Activated naive CD8-positive, alpha-beta T cell treated with anti-CD3 and anti-CD28 coated beads, Interleukin-2, amount 10 ng/mL, durations not matched to agents 7 days and 5 days (primary cell): ENCODE results near the gene SRC. TPM values are rescaled to one million over a fixed set of nuclear protein-coding genes. Genes with fewer than 3 reads are reported as not detected.

Experiments used
- ATAC-seq: fragments of 150-1000 bp; cut with Tn5 transposase; one replicate; pipeline ENCODE4 v1.10.0; 2021; ENCODE audit warnings: low read depth, moderate library complexity
- POLR2A ChIA-PET: fragments of 350-600 bp; sonication (Branson Sonifier 250); formaldehyde crosslinking; loops from one replicate; lab custom pipeline; 2021; ENCODE audit warnings: antibody characterized with exemption; lab: Charles Lee
- DNase-seq: peaks from one replicate; pipeline ENCODE4 v3.0.0; 2021
- H3K27ac Mint-ChIP-seq: one replicate; pipeline ENCODE4 v1.8.0; 2022; ENCODE audit warnings: mild to moderate bottlenecking, mixed read lengths
- H3K27me3 Mint-ChIP-seq: one replicate; pipeline ENCODE4 v1.8.0; 2022; ENCODE audit warnings: mild to moderate bottlenecking, moderate library complexity, mixed read lengths
- H3K36me3 Mint-ChIP-seq: one replicate; pipeline ENCODE4 v1.8.0; 2021; ENCODE audit warnings: mild to moderate bottlenecking, mixed read lengths
- H3K4me1 Mint-ChIP-seq: one replicate; pipeline ENCODE4 v1.8.0; 2021; ENCODE audit warnings: mixed read lengths
- H3K4me3 Mint-ChIP-seq: one replicate; pipeline ENCODE4 v1.8.0; 2022; ENCODE audit warnings: mild to moderate bottlenecking, moderate library complexity, mixed read lengths
- H3K9me3 Mint-ChIP-seq: one replicate; pipeline ENCODE4 v1.8.0; 2021; ENCODE audit warnings: mixed read lengths
- total RNA-seq, 2 experiments: library from RNA; stranded (reverse); gene quantifications; one replicate each; pipeline ENCODE4 v1.2.3, GENCODE V29; 2021

Gene SRC
- total RNA-seq, 2 experiments from 2014 or later = 4.5 to 5.6 TPM

DNA sequence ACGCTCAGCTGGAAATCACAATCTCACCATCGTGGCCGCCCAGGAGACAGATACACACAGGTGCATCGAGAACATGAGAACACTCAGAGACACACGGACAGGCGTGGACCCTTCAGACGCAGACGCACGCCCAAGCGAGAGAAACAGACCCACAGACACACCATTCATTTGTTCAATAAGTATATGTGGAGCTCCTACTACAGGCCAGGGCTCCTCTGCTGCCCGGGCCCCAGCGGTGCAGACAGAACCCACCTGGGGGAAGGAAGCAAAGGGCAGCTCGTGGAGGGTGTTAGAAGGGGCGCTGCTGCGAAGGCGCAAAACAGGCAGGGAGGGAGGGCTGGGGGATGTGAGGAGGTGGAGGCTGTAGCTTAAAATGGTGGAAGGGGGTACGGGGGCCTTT, 39.2 kb downstream of the SRC start:
- POLR2A ChIA-PET = interaction anchor here (1.1 kb wide), 1 partner anchor 96 kb away, joined by 4 read pairs; the partner anchor contains the start of gene MANBAL
- ATAC-seq (no peak), DNase-seq (no peak)
- H3K36me3 Mint-ChIP-seq = no peaks in the 10 kb centered on the region
- peak overlapping the region; percentile 83 for H3K27ac Mint-ChIP-seq
- peaks cover 4% of the 10 kb centered on the region for H3K27me3 Mint-ChIP-seq
- H3K4me1 Mint-ChIP-seq = peaks cover 4% of the 10 kb centered on the region
- no peaks in the 10 kb centered on the region for H3K9me3 Mint-ChIP-seq
- peak overlapping the region; percentile 85 for H3K4me3 Mint-ChIP-seq

DNA sequence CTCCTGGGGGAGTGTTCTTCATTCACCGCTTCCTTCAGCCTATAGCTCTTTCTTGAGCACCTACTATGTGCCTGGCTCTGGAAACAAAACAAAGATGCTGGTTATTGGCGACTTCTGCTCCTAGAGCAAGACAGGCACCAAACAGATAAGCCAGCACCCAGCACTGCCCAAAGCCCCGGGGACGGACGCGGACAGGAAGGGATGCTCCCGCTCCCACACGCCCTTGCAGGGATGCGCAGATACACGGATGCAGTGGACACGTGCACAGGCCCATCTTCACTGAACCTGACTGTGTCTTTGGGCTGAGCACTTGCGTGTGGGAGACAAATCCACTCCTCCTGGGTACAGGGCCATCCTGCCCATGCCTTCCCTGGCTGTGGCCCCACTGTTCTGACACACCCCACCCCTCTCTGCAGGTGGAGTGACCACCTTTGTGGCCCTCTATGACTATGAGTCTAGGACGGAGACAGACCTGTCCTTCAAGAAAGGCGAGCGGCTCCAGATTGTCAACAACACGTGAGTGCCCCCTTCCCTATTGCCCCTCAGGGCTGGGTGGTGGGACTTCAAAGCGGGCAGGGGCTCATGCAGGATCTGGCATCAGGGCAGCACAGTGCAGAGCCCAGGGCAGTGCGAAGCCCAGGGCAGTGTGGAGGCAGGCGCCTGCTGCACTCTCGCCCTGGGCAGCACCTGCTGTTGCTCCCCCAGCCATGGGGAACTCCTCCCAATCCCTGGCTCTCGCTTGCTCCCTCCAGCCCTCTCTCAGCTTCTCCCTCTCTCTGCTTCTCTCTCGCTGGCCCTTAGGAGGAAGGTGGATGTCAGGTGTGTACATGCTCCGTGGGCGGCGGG, 39.9 kb downstream of the SRC start:
- DNase-seq (no peak), ATAC-seq (no peak)
- no peak overlapping the region for H3K4me3 Mint-ChIP-seq
- H3K9me3 Mint-ChIP-seq = no peaks in the 10 kb centered on the region
- H3K4me1 Mint-ChIP-seq = peaks cover 4% of the 10 kb centered on the region
- POLR2A ChIA-PET = no interaction called here
- H3K27me3 Mint-ChIP-seq = peaks cover 4% of the 10 kb centered on the region
- H3K36me3 Mint-ChIP-seq = no peaks in the 10 kb centered on the region
- no peak overlapping the region for H3K27ac Mint-ChIP-seq

DNA sequence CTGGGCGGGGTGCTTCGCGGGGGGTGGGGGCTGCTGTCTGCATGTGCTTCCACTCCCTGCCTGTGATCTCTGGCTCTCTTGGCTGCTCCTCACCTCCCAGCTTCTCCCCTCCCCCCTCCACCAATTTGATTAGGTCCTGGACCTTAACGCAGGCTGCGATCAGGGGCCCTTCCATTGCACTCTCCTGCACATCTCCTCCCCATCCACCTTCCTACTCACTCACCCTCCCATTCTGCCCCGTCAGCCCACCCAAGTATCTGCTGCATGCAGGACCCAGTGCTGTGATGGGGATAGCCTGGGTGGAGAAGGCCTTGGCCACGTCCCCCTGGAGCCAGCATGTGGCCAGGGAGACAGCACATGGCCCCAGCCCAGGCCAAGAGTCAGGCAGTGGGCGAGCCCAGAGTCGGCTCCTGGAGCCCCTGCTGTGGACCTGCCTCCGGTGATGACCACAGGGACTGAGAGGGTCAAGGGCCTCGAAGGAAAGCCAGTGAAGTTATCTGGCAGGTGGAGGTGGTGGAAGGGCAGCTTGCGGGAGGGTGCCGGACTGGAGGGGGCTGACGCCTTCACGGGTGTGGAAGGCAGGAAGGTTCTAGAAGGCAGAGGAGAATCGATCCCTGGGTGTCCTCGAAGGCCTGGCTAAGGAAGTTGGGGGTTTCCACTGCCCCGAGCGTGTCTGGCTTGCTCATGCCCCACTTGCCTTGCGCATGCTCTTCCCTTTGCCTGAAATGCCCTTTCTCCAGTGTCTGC, 40.7 kb downstream of the SRC start:
- Mint-ChIP-seq H3K27me3 (peaks cover 4% of the 10 kb centered on the region), H3K36me3 (no peaks in the 10 kb centered on the region), H3K9me3 (no peaks in the 10 kb centered on the region), H3K4me3 (no peak overlapping the region), H3K27ac (no peak overlapping the region), H3K4me1 (peaks cover 4% of the 10 kb centered on the region)
- ATAC-seq = no peak
- no peak for DNase-seq
- POLR2A ChIA-PET = no interaction called here

DNA sequence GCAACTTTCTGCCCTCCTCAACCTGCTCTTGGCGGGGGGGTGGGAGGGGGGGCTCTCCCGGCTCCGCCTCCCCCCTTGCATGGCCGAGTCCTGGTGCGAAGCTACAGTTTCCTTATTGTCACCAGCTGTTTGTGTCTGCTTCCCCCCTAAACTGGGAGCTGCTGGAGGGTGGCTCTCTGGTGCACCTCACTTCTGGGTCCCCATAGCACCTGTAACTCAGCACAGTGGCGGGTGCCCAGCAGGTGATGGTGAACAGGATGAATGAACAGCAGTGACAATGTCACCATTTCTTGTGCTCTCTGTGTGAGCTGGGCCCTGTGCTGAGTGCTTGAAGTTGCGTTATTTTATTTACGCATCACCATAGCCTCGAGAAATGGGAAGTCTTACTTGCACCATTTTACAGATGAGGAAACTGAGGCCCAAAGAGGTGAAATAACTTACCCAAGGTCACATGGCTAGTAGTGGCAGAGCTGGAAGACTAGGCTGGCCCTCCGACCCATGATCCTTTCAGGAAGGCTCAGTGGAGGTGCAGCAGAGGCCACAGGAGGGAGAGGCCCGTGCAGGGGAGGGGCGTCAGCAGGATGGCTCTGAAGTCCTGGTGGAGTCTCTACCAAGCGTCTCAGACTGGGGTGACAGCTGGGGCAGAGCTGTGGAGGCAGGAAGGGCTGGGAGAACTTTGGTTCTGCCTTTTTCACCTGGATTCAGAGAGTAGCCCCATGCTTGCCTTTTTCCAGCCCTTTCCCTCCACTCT, 41.8 kb downstream of the SRC start:
- DNase-seq = no peak
- ATAC-seq = no peak
- no peaks in the 10 kb centered on the region for H3K9me3 Mint-ChIP-seq
- H3K27me3 Mint-ChIP-seq = peaks cover 4% of the 10 kb centered on the region
- no peak overlapping the region for H3K27ac Mint-ChIP-seq
- POLR2A ChIA-PET = interaction anchor here (0.7 kb wide), 1 partner anchor 40 kb away, joined by 3 read pairs; no protein-coding TSS in a partner anchor
- H3K4me3 Mint-ChIP-seq = no peak overlapping the region
- no peaks in the 10 kb centered on the region for H3K36me3 Mint-ChIP-seq
- peaks cover 4% of the 10 kb centered on the region for H3K4me1 Mint-ChIP-seq

DNA sequence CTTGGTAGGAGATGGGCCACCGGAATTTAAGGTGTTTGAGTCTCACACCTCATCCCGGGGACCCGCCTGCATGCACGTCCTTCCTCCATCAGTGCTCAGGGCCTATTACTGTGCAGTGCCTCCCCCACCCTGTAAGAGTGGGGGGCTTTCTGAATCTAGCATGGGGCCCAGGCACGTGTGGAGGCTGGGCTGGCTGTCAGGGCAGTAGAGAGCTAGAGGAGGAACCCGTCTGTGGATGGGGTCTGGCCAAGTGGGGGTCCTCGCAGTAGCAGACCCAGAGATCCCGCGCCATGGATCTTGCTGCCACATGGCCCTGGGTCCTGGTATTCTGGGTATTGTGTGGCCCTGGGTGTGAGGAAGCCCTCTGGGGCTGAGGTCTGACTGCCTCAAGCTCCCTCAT, 42.9 kb downstream of the SRC start:
- POLR2A ChIA-PET = interaction anchor here (0.7 kb wide), 1 partner anchor 41 kb away, joined by 3 read pairs; no protein-coding TSS in a partner anchor
- no peak overlapping the region for H3K4me3 Mint-ChIP-seq
- no peaks in the 10 kb centered on the region for H3K36me3 Mint-ChIP-seq
- DNase-seq (no peak), ATAC-seq (no peak)
- H3K27me3 Mint-ChIP-seq = peaks cover 4% of the 10 kb centered on the region
- peaks cover 4% of the 10 kb centered on the region for H3K4me1 Mint-ChIP-seq
- H3K9me3 Mint-ChIP-seq = no peaks in the 10 kb centered on the region
- H3K27ac Mint-ChIP-seq = no peak overlapping the region

DNA sequence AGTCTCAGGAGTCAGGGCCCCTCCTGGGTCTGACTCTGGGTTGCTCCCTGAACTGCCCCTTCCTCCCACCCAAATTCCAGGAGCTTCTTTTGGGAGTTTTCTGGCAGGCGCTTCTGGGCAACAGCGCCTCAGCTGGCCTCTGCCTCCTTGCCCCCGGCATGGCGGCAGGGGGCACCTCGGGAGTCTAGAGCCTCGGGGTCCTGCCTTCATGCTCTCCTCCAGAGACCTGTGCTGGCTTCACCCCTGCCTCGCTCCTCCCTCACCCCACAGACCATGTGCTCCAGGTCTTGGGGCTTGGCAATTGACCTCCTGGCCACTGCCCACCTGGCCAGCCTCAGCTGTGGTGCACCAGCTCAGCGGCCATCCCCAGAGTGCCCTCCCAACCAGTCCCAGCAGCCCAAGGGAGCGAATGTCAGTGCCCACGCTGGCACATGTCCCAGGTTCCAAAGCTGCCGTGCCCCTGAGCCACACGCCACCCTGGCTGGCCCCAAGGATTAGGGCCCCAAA, 43.4 kb downstream of the SRC start:
- POLR2A ChIA-PET = no interaction called here
- Mint-ChIP-seq H3K4me1 (peaks cover 4% of the 10 kb centered on the region), H3K36me3 (no peaks in the 10 kb centered on the region), H3K27ac (no peak overlapping the region), H3K4me3 (no peak overlapping the region), H3K27me3 (peaks cover 4% of the 10 kb centered on the region), H3K9me3 (no peaks in the 10 kb centered on the region)
- ATAC-seq = no peak
- DNase-seq = no peak

DNA sequence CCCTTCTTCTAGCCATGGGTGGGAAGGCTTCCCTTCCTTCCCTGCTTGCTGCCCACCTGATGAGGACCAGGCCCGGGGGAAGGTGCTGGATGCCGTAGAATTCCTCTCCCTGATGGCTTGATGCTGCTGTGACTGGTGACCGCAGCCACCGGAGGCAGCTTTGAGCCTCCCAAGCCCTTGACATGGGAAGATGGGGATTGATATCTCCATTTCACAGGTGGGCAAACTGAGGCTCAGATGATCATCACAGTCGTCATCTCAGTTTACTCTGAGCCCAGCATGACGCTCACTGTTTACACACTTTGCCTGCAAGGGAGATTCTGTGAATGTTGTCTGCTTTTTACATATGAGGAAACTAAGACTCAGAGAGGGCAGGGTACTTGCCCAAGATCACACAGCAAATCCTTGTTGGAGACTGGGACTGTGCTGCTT, 43.9 kb downstream of the SRC start:
- ATAC-seq = no peak

DNA sequence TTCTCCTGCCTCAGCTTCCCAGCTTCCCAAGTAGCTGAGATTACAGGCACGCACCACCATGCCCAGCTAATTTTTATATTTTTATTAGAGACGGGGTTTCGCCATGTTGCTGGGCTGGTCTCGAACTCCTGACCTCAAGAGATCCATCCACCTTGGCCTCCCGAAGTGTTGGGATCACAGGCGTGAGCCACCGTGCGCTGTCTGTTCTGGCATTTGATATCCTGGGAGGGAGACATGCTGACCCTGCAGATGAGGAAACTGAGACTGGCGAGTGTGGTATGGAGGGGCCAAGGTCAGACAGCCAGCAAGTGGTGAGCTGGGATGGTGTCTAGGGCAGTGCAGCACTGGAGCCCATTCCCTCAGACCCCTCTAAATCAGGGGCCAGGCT, 44.6 kb downstream of the SRC start:
- Mint-ChIP-seq H3K4me3 (no peak overlapping the region), H3K36me3 (no peaks in the 10 kb centered on the region), H3K4me1 (no peaks in the 10 kb centered on the region), H3K9me3 (no peaks in the 10 kb centered on the region), H3K27ac (no peak overlapping the region), H3K27me3 (no peaks in the 10 kb centered on the region)
- ATAC-seq = no peak
- no peak for DNase-seq
- POLR2A ChIA-PET = no interaction called here

More for the DNA sequence above, 43.9 kb downstream of the SRC start:
- no peak for DNase-seq
- H3K27me3 Mint-ChIP-seq = peaks cover 3% of the 10 kb centered on the region
- peaks cover 3% of the 10 kb centered on the region for H3K4me1 Mint-ChIP-seq
- POLR2A ChIA-PET = no interaction called here
- no peaks in the 10 kb centered on the region for H3K36me3 Mint-ChIP-seq
- H3K4me3 Mint-ChIP-seq = no peak overlapping the region
- H3K9me3 Mint-ChIP-seq = no peaks in the 10 kb centered on the region
- no peak overlapping the region for H3K27ac Mint-ChIP-seq

DNA sequence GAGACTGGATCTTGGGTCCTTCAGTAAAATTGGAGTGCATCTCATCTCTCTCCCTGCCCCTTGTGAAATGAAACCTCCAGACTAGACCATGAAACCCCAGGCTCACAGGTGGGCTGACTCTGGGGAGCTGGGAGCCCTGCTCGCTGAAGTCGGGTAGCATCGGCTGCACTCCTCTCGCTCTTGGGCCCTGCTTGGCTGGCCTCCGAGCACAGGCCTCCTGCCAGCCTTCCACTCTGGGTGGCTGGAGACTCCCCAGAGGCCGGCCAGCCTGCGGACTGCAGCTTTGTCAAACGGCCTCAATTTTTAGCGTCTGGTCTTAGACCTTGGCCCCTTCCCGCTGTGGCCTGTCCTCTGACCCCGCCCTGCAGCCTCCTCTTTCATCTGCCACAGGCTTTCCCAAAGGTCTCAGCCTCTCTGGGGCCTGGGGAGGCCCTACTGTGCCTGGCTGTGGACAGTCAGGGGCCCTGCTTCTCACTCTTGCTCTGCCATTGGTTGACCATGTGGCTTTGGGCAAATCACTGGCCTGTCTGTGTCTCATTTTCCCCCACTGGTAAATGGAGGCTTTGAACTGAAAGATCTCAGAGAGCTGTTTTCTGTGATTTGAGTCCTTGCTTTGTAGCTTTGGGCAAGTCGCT, 45.1 kb downstream of the SRC start:
- H3K36me3 Mint-ChIP-seq = no peaks in the 10 kb centered on the region
- no peaks in the 10 kb centered on the region for H3K27me3 Mint-ChIP-seq
- H3K9me3 Mint-ChIP-seq = no peaks in the 10 kb centered on the region
- no peak for ATAC-seq
- no peak overlapping the region for H3K4me3 Mint-ChIP-seq
- DNase-seq = no peak
- POLR2A ChIA-PET = no interaction called here
- no peak overlapping the region for H3K27ac Mint-ChIP-seq
- no peaks in the 10 kb centered on the region for H3K4me1 Mint-ChIP-seq

DNA sequence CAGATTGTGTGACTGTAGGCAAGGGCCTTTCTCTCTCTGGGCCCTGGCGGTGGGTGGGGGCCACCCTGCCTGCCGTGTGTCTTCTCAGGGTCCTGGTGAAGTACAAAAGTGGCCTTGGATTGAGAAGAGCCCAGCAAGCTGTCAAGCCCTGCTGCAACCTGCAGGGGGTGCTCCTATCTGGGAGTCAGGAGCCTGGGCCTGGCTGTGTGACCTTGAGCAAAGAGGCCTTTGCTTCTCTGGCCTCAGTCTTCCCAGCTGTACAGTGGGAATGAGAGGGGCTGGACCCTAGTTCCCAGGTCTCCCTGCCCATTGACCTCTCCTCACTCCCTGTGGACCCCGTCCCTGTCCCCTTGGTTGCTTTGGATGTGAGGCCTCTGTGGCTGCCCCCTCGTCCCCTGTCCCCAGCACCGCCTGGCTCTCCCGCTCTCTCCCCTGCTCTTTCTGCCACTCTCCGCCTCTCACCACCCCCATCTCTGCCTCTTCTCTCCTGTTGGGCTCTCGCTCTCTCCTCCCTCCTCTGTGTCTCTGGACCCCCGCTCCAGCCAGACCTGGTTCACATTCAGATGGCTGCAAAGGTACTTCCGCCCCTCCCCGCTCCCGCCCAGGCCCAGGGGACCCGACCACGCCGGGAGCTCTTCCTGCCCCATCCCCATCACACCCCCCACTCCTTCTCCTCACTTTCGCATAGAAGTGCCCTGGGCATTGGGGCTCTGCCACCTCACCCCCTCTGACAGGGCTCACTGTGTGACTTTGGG, 46.7 kb downstream of the SRC start:
- H3K4me3 Mint-ChIP-seq = no peak overlapping the region
- H3K9me3 Mint-ChIP-seq = no peaks in the 10 kb centered on the region
- peak; percentile 42 for ATAC-seq
- no peak for DNase-seq
- POLR2A ChIA-PET = no interaction called here
- H3K27ac Mint-ChIP-seq = no peak overlapping the region
- no peaks in the 10 kb centered on the region for H3K27me3 Mint-ChIP-seq
- H3K36me3 Mint-ChIP-seq = no peaks in the 10 kb centered on the region
- H3K4me1 Mint-ChIP-seq = no peaks in the 10 kb centered on the region

DNA sequence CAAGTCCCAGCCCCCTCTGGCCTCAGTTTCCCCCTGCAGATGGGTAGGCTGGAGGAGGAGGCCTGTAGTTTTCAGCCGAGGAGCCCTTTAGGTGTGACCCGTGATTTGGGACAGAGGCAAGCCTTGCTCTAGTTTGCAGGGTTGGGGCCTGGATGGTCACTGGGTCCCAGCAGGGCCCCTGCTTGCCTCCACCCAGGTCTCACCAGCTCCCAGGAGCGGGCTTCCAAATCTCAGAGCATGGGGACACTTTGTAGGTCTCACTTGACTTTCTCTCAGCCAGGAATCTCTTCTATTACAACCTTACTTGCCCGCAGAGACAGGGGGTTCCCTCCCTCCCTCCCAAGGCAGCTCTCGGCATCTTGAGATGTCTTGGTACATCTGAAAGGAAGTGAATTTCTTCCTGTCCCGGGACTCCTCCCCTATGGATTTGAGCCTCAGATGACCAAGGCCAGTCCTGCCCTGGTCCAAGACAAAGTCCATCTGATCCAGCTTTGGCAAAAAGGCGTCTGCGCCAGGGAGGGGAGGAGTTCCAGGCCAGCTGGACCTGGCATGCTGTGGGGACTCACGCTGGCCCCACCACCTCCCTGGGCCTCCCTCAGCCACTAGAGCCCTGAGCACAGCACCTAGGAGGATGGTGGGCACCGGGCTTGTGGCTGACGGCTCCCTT, 47.4 kb downstream of the SRC start:
- POLR2A ChIA-PET = no interaction called here
- ATAC-seq (no peak), DNase-seq (no peak)
- Mint-ChIP-seq H3K27ac (no peak overlapping the region), H3K4me3 (no peak overlapping the region), H3K9me3 (no peaks in the 10 kb centered on the region), H3K36me3 (no peaks in the 10 kb centered on the region), H3K27me3 (no peaks in the 10 kb centered on the region), H3K4me1 (no peaks in the 10 kb centered on the region)
